ENCODE measurements around the gene PML. TPM values are rescaled to one million over a fixed set of nuclear protein-coding genes. Genes with fewer than 3 reads are reported as not detected.
"Not testable (repeated sequence)": the region's sequence is repeated elsewhere in the genome, so short reads cannot be mapped to it uniquely, and the experiment has no call there.

Gene PML
- total RNA-seq, 1 donor: 134 TPM

DNA sequence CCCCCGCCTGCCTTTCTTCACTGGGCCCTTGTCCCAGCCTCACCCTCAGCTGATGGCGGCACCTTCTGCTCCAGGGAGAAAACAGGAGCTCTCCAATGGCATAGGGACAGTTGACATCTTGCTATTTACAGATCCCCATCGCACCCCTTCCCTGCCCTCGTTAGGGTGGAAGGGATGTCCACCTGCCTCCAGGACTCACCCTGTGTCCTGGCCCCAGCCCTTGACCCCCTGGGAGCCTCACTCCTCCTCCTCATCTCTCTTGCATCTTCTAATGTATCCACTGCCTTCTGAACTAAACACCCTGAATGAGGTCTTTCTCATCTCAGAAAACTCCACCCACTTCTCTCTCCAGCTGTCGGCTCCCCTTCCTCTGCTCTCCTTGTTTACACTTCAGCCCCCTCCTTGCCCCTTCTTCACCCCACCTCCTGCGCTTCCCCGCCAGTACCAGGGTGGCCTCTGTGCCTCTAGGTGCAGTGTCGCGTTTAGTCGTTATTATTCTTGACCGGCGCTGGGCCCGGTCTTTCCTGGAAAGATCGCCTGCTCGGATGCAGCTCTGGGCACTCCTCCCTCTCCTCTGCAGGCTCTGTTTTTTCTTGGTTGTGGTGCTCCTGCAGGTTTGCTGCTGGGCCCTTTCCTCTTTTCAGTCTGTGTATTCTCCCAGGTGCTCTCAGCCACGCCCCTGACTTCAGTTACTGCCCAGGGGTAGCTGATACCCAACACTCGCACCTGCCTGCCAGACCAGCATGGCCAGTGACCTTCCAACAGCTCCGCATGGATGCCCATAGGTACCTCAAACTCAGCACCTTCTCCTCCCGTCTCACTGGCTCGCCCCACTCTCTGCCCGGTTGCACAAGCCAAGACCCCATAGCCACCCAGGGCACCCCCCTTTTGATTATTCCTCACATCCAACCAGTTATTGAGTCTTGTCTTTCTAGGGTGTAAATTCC lies 42.9 kb downstream of the PML start:
- no peak for DNase-seq (ENCODE audit: low read depth in 2 of 3, low spot score in 2 of 3)

DNA sequence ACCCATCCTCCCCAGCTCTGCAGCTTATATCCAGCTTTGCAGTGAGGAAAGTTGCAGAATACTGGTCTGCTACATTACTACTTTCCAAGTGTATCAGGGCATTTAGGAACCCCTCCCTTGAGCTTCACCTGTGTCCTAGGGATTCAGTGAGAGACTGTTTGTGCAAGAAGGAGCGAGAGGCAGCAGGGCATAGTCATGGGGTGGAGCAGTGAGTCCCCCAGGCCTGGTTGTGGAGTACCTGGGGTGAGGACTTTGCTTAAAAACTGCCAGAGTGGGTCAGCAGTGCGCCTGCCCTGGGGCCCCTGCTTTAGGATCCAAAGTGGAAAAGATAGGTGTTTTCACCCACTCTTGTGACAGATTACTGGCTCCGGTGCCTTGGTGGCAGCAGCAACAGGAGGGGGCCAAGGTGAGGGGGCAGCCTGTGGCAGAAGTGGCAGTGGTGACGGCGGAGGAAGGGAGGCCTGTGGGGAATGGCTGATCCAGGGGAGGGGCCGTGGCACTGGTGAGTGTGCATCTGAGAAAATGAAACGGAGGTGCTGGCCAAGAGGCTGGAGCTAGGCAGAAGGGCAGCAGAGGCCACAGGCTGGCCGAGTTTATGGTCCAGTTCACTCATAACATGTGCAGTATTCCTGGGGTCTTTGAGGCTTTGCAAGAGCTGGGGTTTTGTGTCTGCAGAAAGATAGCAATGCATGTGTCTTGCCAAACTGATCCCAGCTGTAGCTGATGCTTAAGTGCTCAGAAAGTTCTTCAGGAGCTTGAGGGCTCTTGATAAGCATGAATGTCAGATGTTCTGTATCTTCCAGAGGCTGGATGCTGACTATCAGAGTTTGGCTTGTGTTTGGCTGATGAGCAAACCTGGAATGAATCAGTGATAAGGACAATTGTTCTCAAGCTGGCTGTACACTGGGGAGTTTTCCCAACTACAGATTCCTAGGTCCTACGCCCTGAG lies 44.5 kb downstream of the PML start:
- no peak for DNase-seq (ENCODE audit: low read depth in 2 of 3, low spot score in 2 of 3)

DNA sequence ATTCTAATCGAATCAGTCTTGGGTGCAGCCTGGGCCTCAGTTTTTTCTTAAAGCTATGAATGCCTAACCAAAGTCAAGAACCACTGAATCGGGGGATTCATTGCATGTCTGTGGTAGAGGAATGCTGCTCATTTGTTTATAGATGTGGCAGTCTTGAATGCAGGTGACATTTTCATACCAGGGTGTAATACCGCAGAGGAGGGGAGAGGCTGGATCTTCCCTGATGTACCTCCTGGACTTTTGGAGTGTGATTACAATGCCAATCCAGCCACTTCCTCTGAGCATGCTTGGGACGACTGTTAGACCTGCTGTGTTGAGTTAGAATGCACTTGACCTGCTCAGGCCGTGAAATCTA lies 45.1 kb downstream of the PML start:
- DNase-seq (ENCODE audit: low read depth in 2 of 3, low spot score in 2 of 3): no peak

DNA sequence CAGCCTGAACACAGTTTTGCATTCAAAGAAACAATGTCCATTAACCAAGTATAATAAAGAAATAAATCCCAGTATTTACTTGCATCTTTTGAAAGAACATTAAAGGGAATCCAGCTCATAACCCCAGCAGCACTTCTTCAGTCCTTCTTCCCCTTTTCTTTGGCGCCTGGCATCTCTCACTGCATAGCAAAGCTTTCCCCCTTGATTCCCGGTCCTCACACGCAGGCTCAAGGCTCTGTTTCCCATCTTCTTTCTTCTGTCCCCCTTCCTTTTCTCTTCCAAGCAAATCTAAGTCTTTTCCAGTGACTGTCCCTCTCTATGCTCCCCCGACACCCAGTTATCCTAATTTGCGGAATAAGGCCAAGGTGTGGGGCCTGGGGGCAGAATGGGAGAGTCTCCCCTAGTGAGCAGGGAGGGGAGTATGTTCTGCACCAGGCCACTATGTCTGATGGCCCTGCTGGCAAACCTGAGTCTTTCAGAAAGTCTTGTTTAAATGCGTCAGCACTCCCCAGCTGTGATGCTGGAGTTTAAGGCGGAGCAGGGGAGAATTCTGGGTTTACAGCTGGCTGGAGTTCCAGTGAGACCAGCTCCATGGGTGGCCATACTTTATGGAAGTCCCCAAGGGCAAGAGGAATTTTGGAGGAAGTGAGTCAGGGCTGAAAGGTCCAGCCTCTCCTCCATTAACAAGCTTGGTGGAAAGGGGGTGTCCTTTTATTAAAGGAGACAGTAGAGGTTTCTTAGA lies 45.8 kb downstream of the PML start:
- DNase-seq (ENCODE audit: low read depth in 2 of 3, low spot score in 2 of 3): no peak

DNA sequence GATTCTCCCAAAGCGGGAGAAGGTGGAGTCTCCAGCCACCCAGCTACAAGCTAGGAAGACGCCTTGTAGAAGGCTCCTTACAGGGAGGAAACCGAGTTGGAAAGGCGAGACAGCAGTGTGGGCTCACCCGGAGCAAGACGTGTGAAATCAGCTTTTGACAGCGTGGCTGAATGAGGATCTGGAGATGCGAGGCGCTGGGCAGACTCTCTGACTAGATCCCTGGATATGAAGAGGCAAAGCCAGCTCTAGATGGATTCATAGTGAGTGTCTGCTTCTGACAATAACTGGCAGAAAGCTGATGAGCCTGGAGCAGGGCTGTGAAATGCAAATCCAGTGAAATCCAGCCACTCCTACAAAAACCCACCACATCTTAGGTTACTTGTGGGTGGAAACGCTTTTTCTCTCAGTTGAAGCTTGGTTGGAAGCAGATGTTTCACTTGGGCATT lies 46.8 kb downstream of the PML start:
- no peak for DNase-seq (ENCODE audit: low read depth in 2 of 3, low spot score in 2 of 3)

DNA sequence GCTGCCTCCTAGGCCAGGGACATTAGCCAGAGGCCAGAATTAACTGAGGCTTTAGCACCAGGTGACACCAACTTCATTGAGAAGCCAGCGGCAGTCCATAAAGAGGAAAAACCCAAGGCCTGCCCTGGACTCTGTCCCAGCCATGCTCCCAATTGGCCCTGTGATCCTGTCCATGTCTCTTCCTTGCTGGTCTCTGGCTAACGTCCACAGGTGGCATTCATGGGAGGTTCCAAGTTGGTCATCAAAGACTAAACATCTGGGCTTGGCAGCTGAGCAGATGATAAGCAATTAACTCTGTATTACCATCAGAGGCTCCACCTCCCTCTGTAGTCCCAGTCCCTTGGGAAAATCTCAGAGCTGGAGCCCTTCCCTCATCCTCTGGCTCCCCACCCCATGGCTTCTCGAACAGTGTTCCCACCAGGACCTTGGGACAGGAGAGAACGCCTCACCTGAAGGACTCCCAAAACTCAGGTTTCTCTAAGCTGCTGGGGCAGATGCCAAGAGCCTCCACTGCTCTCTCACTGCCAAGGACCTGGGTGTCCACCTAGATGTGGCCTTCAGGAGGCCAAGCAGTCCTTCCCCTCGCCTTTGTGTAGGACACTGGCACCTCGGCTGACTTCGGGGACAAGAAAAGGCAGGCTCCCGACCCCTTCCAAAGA lies 47.4 kb downstream of the PML start:
- DNase-seq (ENCODE audit: low read depth in 2 of 3, low spot score in 2 of 3): no peak

DNA sequence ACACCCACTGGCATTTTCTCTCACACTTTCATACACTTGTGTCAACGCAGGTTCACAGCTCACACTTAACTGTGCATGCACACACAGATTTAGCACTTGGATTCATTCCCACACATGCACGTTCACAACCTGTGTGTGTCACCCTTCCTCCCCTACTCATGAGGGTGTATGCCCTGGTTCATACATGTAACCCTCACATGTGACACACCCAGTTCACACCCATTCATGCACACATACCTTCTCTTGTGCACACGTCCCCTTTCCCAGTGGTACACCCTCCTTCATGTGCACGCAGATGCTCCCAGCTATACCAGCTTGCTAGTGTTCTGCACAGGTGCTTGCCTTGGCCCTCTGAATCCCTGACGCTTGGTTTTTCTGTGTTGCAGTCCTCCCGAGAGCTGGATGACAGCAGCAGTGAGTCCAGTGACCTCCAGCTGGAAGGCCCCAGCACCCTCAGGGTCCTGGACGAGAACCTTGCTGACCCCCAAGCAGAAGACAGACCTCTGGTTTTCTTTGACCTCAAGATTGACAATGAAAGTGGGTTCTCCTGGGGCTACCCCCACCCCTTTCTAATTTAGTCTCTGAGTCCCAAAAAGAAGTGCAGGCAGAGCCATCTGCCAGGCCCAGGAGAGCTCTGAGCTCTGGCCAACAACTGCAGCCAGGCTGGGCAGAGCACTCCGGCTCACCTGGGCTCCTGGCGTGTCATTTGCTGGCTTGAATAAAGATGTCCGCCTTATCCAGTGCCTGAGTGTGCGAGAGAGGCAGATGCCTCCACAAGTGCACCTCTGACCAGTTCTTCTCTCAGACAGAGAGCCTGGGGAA lies 48.3 kb downstream of the PML start:
- DNase-seq (ENCODE audit: low read depth in 2 of 3, low spot score in 2 of 3): no peak

DNA sequence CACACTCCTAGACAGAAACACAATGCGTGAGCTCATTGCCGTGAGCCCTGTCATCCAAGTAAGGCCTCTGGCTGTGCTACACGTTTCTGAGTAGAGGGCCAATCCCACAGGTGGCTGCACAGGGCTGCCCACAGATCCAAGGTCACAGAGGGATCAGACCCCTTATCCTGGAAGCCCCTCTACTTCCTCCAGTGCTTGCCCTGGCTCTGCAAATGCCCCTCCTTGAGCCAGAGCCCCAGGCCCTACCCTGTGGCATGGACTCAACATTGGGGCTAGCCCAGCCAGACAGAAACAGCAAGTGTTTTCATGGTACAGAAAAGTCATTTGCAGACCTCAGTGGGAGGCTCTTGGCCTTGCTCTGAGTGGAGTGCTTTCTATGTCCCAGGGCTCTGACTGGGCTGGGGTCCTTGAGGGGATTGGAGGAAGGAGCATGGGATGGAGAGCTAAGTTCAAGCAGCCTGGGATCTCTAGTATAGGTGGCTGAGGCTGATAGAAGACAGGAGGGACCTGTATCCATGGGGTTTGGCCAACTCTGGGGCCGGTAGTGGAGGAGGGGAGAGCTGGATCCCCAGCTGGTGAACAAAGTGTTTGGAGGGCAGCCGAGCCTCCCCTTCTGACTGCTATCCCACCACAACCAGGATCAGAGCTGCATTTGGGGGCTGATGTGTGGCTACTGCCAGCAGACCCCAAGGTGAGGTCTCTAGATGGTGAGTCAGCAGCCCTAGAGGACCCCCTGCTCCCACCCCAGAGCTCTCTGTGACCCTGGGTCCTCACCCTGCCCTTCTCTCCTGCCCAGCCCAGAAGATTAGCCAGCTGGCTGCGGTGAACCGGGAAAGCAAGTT lies 49.1 kb downstream of the PML start:
- DNase-seq (ENCODE audit: low read depth in 2 of 3, low spot score in 2 of 3): no peak

DNA sequence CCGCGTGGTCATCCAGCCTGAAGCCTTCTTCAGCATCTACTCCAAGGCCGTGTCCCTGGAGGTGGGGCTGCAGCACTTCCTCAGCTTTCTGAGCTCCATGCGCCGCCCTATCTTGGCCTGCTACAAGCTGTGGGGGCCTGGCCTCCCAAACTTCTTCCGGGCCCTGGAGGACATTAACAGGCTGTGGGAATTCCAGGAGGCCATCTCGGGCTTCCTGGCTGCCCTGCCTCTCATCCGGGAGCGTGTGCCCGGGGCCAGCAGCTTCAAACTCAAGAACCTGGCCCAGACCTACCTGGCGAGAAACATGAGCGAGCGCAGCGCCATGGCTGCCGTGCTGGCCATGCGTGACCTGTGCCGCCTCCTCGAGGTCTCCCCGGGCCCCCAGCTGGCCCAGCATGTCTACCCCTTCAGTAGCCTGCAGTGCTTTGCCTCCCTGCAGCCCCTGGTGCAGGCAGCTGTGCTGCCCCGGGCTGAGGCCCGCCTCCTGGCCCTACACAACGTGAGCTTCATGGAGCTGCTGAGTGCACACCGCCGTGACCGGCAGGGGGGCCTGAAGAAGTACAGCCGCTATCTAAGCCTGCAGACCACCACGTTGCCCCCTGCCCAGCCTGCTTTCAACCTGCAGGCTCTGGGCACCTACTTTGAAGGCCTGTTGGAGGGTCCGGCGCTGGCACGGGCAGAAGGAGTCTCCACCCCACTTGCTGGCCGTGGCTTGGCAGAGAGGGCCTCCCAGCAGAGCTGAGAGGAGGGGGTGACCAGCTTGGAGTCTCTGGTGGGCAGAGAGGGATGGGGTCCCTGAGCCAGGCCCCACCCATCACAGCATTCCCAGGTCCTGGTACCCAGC lies 50.0 kb downstream of the PML start:
- no peak for DNase-seq (ENCODE audit: low read depth in 2 of 3, low spot score in 2 of 3)

DNA sequence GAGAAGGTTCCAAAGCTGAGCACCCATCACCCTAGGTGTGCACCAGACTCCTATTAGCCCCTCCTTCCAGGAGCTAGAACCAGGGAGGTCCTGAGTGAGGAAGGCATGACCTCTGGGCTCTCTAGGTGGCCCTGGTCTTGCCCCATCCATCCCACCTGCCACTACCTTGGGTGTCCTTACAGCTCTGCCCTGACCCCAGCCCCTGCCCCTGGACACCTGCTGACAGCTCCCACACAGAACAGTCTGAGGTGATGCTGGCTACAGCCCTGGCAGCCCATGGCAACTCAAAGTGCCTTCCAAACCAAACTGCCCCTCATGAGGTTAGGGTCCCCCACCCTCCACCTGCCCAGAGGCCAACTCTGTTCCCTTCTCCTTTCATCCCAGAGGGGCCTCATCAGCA lies 50.7 kb downstream of the PML start:
- no peak for DNase-seq (ENCODE audit: low read depth in 2 of 3, low spot score in 2 of 3)

DNA sequence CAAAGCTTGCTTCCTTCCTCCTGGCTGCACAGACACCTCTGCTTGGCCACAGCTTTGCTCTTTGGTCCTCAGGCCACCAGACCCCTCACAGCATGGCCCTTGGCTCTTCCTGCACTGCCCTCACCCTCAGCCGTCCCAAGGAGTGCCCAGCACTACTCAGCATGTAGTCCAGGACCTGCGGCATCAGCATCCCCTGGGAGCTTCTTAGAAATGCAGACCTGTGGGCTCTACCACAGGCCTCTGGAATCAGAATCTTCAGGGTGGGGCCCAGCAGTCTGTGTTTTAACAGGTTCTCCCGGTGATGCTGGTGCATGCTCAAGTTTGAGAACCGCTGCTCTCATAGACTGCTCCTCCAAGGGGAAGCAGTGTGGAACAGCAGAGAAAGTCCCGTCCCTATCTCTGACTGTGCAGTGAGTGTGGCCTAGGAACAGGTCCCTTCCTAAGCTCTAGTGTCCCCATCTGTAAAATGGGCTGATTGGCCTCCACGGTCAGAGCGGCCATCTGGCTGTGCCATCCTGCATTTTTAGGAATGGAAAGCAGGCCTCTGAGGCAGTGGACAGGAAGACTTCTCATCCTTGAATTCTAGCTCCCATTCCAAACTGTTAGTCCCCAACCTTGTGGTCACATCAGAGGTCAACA lies 51.2 kb downstream of the PML start:
- no peak for DNase-seq (ENCODE audit: low read depth in 2 of 3, low spot score in 2 of 3)

DNA sequence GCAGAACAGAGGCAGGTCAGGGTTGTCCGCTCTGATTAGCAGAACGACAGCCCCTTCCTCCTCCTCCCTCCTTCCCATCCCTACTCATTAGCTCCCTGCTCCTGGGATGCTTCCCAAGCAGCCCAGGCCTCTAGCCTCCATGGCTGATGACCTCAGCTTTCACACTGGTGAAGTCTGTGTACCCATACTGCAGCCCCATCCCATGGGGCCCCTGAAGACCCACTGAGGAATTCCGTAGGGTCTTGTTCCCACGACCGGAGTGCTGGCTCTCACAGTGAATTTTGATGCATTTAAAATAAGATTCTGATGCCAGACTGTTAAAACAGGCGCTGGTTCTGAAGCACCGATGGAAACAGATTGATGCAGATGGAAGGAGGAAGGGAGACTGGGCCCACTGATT lies 51.8 kb downstream of the PML start:
- no peak for DNase-seq (ENCODE audit: low read depth in 2 of 3, low spot score in 2 of 3)

DNA sequence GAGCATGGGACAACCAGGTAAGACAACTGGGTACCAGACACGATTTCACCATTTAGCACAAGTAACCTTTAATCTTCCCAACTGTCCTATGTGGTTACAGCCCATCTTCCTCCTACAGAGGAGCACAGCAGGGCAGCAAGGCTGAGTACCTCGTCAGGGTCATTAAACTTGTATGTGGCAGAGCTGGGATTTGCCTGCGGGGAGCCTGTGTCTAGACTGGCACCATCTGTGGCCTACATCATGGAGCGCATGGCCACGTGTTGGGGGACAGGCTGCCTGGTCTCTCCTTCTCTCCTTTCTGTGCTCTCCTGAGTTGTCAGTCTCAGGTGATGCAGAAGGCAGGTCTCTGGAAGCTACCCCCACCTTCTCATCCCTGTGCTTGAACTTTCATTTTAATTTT lies 55.6 kb downstream of the PML start:
- no peak for DNase-seq (ENCODE audit: low read depth in 2 of 3, low spot score in 2 of 3)

DNA sequence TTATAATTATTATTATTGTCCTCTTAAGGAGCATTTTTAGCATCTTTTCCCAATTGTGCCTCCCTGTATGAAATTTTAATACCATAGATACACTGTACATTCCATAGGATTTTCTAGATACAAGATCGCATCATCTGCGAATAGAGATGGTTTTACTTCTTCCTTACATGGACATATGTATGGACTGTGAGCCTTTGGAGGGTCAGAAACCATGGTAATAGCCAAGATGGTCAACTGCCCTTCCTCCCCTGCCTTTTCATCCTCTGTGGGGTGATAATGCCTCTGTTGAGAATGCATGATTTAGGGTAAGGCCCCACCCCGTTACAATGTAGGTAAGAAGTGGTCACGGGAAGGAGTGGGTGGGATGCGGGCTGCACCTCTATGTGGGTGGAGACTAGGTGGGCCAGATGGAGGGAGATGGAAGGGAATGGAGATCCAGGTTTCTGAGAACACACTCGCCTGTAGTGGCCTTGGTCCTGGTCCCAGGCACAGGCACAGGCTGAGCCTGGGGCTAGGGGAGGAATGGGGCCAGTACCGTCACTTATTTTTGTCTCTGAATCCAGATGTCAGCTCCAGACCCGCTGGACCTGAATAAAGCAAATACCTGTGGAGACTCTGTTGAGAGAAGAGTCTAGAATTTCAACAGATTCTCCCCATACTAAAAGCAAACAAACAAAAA lies 56.2 kb downstream of the PML start:
- DNase-seq (ENCODE audit: low read depth in 2 of 3, low spot score in 2 of 3): no peak

DNA sequence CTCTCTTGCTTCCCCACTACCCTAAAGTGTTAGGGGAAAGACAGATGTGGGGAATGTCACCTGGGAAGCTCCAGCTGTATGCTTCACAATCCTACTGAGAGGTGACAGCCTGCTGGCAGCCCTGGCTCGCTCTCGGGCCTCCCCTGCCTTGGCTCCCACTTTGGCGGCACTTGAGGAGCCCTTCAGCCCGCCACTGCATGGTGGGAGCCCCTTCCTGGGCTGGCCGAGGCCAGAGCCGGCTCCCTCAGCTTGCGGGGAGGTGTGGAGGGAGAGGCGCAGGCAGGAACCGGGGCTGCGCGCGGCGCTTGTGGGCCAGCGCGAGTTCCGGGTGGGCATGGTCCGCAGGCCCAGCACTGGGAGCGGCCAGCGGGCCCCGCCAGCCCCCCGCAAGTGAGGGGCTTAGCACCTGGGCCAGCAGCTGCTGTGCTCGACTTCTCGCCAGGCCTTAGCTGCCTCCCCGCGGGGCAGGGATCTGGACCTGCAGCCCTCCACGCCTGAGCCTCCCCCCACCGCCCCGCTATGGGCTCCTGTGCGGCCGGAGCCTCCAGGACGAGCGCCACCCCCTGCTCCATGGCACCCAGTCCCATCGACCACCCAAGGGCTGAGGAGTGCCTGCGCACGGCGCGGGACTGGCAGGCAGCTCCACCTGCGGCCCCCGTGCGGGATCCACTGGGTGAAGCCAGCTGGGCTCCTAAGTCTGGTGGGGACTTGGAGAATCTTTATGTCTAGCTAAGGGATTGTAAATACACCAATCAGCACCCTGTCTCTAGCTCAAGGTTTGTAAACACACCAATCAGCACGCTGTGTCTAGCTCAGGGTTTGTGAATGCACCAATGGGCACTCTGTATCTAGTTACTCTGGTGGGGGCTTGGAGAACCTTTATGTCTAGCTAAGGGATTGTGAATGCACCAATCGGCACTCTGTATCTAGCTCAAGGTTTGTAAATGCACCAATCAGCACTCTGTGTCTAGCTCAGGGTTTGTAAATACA lies 58.0 kb downstream of the PML start:
- not testable (repeated sequence) for DNase-seq (ENCODE audit: low read depth in 2 of 3, low spot score in 2 of 3)
